ENCODE results near the gene NBR1. TPM values are rescaled to one million over a fixed set of nuclear protein-coding genes. Genes with fewer than 3 reads are reported as not detected.
"Not testable (repeated sequence)": the region's sequence is repeated elsewhere in the genome, so short reads cannot be mapped to it uniquely, and the experiment has no call there.

The NBR1 gene
- total RNA-seq, 2 donors from 2014 or later: 92.1 to 101 TPM

DNA sequence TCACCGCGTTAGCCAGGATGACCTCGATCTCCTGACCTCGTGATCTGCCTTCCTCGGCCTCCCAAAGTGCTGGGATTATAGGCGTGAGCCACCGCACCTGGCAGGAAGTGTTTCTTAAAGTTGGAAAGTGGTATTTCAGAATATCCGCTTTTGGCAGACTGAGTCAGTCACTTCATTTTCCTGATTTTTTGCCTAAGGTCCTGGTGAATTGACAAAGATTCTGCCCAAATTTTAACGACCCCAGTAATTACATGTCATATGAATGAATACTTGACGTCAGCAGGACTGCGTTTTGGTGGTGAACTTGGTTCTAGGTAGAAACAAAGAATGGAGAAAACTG is 41.4 kb upstream of the NBR1 start:
- no peak for DNase-seq (ENCODE audit: low spot score)
- Histone ChIP-seq H3K27ac (peak overlapping the region; percentile 34 to 67), H3K4me3 (peak overlapping the region; percentile 57)

DNA sequence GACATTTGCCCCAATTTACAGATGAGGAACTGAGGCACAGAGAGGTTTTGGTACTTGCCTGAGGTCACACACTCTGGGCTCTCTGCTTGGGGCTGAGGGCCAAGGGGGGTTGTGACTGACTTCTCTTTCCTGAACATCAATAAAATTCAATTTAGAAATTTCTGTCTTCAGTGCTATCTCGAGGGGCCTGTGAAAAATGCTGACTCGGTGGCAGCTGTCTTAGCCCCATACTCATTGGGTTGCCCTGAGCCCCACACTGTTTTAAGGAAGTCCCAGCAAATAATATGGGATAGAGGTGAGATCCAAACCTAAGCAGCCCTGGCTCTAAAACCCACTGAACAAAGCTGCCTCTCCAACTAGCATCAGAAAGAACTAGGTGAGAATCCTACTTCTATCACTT is 38.9 kb upstream of the NBR1 start:
- ATAC-seq (ENCODE audit: insufficient number of reproducible peaks, low FRiP score, low read depth) (no peak), DNase-seq (ENCODE audit: low spot score) (no peak)
- peaks cover 6 to 12% of the 10 kb centered on the region in 2 donors for H3K4me1 ChIP-seq (ENCODE audit: control insufficient read depth in 1 of 2, low read depth in 2 of 2)
- H3K9me3 ChIP-seq: no peaks in the 10 kb centered on the region
- no peak overlapping the region for H3K27ac ChIP-seq
- peaks cover 8% of the 10 kb centered on the region for H3K36me3 ChIP-seq
- H3K4me3 ChIP-seq: no peak overlapping the region
- no peaks in the 10 kb centered on the region for H3K27me3 ChIP-seq (replicated peaks; ENCODE audit: insufficient read depth)
- TF ChIP-seq, protein P1, sequence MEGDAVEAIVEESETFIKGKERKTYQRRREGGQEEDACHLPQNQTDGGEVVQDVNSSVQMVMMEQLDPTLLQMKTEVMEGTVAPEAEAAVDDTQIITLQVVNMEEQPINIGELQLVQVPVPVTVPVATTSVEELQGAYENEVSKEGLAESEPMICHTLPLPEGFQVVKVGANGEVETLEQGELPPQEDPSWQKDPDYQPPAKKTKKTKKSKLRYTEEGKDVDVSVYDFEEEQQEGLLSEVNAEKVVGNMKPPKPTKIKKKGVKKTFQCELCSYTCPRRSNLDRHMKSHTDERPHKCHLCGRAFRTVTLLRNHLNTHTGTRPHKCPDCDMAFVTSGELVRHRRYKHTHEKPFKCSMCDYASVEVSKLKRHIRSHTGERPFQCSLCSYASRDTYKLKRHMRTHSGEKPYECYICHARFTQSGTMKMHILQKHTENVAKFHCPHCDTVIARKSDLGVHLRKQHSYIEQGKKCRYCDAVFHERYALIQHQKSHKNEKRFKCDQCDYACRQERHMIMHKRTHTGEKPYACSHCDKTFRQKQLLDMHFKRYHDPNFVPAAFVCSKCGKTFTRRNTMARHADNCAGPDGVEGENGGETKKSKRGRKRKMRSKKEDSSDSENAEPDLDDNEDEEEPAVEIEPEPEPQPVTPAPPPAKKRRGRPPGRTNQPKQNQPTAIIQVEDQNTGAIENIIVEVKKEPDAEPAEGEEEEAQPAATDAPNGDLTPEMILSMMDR (IDR thresholded peaks at IDR 0.05): no peak

More for the DNA sequence above, 41.4 kb upstream of the NBR1 start:
- no peak for ATAC-seq (ENCODE audit: insufficient number of reproducible peaks, low FRiP score, low read depth)
- Histone ChIP-seq H3K9me3 (no peaks in the 10 kb centered on the region), H3K4me1 (ENCODE audit: control insufficient read depth in 1 of 2, low read depth in 2 of 2) (peaks cover 15 to 27% of the 10 kb centered on the region in 2 donors), H3K27me3 (replicated peaks; ENCODE audit: insufficient read depth) (no peaks in the 10 kb centered on the region), H3K36me3 (peaks cover 8% of the 10 kb centered on the region)
- TF ChIP-seq, protein P1 (IDR thresholded peaks at IDR 0.05): no peak

DNA sequence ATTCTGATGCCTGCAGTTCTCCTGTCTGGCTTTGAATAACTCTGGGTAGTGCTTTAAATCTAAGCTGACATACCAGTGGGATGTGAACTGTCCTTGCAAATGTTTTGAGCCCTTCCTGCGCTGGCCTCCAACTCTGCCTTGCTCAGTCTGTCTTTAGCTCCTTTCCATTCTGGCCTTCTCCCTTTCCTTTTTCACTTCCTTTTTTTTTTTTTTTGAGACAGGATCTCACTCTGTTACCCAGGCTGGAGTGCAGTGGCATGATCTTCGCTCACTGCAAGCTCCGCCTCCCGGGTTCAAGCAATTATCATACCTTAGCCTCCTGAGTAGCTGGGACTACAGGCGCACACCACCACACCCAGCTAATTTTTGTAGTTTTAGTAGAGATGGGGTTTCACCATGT is 37.6 kb upstream of the NBR1 start:
- not testable (repeated sequence) for H3K9me3 ChIP-seq; H3K27me3 ChIP-seq (replicated peaks; ENCODE audit: insufficient read depth); ATAC-seq (ENCODE audit: insufficient number of reproducible peaks, low FRiP score, low read depth); H3K4me3 ChIP-seq; H3K27ac ChIP-seq; H3K36me3 ChIP-seq; DNase-seq (ENCODE audit: low spot score)
- peaks cover 6 to 12% of the 10 kb centered on the region in 2 donors for H3K4me1 ChIP-seq (ENCODE audit: control insufficient read depth in 1 of 2, low read depth in 2 of 2)

DNA sequence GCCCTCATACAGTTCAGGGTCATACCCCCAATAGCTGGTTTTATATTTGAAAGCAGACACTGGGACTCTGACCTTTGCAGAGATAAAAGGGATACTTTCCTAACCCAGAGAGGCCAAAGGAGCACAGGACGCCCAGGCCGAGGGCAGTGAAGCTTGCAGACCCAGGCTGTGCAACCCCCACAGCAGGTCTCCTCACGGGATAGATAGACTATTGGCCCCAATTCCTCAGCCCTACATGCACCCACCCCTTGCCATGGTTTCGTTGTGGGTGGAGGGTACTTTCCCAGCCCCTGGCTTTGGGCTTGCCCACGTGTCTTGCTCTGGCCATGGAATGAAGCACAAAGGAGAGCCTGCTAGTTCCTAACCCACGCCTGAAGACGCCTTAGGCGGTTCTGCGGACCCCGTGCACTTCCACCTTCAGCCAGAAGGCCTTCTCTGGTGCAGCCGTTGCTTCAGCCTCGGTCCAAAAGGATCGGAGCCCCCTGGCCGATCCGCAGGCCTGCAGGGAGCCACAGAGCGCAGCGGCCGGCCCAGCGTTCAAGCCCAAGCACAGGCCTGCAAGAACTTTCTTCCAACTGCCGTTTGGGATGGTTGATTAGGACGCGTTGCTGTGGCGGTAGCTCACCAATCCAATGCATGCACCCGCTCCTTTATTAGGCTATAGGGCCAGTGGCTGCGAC is 36.1 kb upstream of the NBR1 start:
- Histone ChIP-seq H3K4me3 (no peak overlapping the region), H3K9me3 (no peaks in the 10 kb centered on the region), H3K4me1 (ENCODE audit: control insufficient read depth in 1 of 2, low read depth in 2 of 2) (no peaks in the 10 kb centered on the region), H3K27me3 (replicated peaks; ENCODE audit: insufficient read depth) (no peaks in the 10 kb centered on the region), H3K36me3 (peaks cover 8% of the 10 kb centered on the region), H3K27ac (no peak overlapping the region)
- ATAC-seq (ENCODE audit: insufficient number of reproducible peaks, low FRiP score, low read depth) (no peak), DNase-seq (ENCODE audit: low spot score) (no peak)
- TF ChIP-seq, protein P1 (IDR thresholded peaks at IDR 0.05): no peak

DNA sequence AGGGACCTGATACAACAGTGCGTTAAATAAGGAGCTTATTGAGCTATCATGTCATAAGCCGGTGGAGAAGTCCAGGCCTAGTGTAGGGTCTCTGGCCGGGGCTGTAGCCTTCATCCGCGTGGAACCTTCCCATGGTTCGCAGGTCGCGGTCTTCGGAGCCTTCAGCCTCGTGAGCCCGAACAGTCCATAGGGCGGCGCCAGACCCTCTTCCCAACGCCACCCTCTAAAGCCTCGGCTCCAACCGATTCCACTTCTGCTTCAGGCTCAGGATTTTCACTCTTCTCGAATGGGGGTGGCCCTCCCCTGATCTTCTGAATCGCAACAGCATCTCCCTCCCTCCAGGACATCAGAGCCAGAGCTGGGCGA is 35.6 kb upstream of the NBR1 start:
- TF ChIP-seq, protein P1 (IDR thresholded peaks at IDR 0.05): no peak
- DNase-seq (ENCODE audit: low spot score) (no peak), ATAC-seq (ENCODE audit: insufficient number of reproducible peaks, low FRiP score, low read depth) (no peak)
- Histone ChIP-seq H3K36me3 (peaks cover 8% of the 10 kb centered on the region), H3K4me3 (no peak overlapping the region), H3K27ac (no peak overlapping the region), H3K4me1 (ENCODE audit: control insufficient read depth in 1 of 2, low read depth in 2 of 2) (no peaks in the 10 kb centered on the region), H3K27me3 (replicated peaks; ENCODE audit: insufficient read depth) (no peaks in the 10 kb centered on the region), H3K9me3 (no peaks in the 10 kb centered on the region)

DNA sequence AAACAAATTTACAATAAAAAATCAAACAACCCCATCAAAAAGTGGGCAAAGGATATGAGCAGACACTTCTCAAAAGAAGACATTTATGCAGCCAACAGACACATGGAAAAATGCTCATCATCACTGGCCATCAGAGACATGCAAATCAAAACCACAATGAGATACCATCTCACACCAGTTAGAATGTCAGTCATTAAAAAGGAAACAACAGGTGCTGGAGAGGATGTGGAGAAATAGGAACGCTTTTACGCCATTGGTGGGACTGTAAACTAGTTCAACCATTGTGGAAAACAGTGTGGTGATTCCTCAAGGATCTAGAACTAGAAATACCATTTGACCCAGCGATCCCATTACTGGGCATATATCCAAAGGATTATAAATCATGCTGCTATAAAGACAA is 34.4 kb upstream of the NBR1 start:
- not testable (repeated sequence) for H3K9me3 ChIP-seq; H3K27ac ChIP-seq; H3K36me3 ChIP-seq; H3K4me1 ChIP-seq (ENCODE audit: control insufficient read depth in 1 of 2, low read depth in 2 of 2); DNase-seq (ENCODE audit: low spot score); H3K4me3 ChIP-seq; H3K27me3 ChIP-seq (replicated peaks; ENCODE audit: insufficient read depth); ATAC-seq (ENCODE audit: insufficient number of reproducible peaks, low FRiP score, low read depth)

DNA sequence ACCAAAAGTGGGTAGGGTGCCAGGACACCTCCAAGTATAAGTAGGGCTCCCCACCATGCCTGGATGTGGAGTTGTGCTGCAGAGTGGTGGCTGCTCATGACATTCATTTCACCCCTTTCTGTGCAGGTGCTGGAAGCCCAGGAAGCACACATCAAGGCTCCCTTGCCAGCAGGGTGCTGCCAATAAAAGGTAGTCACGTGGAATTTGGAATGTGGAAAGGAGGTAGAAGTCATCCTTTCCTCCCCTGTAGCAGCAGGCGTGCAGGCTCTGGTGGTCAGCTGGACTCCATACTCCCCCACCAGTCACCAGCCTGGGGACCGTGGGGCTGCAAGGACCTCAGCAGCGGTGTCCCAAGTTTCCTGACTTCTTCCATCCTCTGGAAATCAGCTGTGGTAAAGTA is 32.5 kb upstream of the NBR1 start:
- not testable (repeated sequence) for H3K27me3 ChIP-seq (replicated peaks; ENCODE audit: insufficient read depth); H3K36me3 ChIP-seq; H3K27ac ChIP-seq; ATAC-seq (ENCODE audit: insufficient number of reproducible peaks, low FRiP score, low read depth); H3K4me3 ChIP-seq; H3K4me1 ChIP-seq (ENCODE audit: control insufficient read depth in 1 of 2, low read depth in 2 of 2); H3K9me3 ChIP-seq; DNase-seq (ENCODE audit: low spot score)

All from thoracic aorta (tissue), 2 donors.